BLaER1 treated with 17β-estradiol and CSF1 and Interleukin-3, amounts not matched to agents 10 nM and 100 nM (cell line): ENCODE results near the gene IGLL5.
A peak's percentile ranks its signal among the peaks of the same experiment; 100 is the strongest.
"Not testable (repeated sequence)": the region's sequence is repeated elsewhere in the genome, so short reads cannot be mapped to it uniquely, and the experiment has no call there.

ENCODE experiments used
- H3K27ac ChIP-seq, 11 experiments: shearing (Covaris generic); formaldehyde crosslinking; 2 replicates each; pipeline ENCODE4 v1.8.1; 2022
- H3K27me3 ChIP-seq, 11 experiments: shearing (Covaris generic); formaldehyde crosslinking; 2 replicates each; pipeline ENCODE4 v1.8.1; 2022
- H3K36me3 ChIP-seq, 11 experiments: shearing (Covaris generic); formaldehyde crosslinking; 2 replicates each; pipeline ENCODE4 v1.8.1; 2022
- H3K4me1 ChIP-seq, 10 experiments: shearing (Covaris generic); formaldehyde crosslinking; 2 replicates each; pipeline ENCODE4 v1.8.1; 2022
- H3K4me2 ChIP-seq, 11 experiments: shearing (Covaris generic); formaldehyde crosslinking; 2 replicates each; pipeline ENCODE4 v1.8.1; 2022
- H3K4me3 ChIP-seq, 10 experiments: shearing (Covaris generic); formaldehyde crosslinking; 2 replicates each; pipeline ENCODE4 v1.8.1; 2022
- H3K9ac ChIP-seq, 11 experiments: shearing (Covaris generic); formaldehyde crosslinking; 2 replicates each; pipeline ENCODE4 v1.8.1; 2022
- H3K9me3 ChIP-seq, 11 experiments: shearing (Covaris generic); formaldehyde crosslinking; replicated peaks in 1 of 11; 2 replicates each; pipeline ENCODE4 v1.8.1; 2022
- H4K20me1 ChIP-seq, 11 experiments: shearing (Covaris generic); formaldehyde crosslinking; 2 replicates each; pipeline ENCODE4 v1.8.1; 2022
- Cebpa-rat ChIP-seq, 11 experiments: shearing (Covaris generic); IDR thresholded peaks; 2 replicates each; pipeline ENCODE4 v1.8.1; 2022

IGLL5 gene

GRCh38 chr22:22897947-22898346, 10.3 kb downstream of the IGLL5 start:
- Histone ChIP-seq H3K36me3 (peaks cover 0 to 34% (median 0%) of the 10 kb centered on the region in 11 experiments; a peak in 5 of 22 replicates), H3K9ac (no peak overlapping the region), H3K27ac (peak overlapping the region in 2 of 11 experiments; percentile 13 to 17; a peak in 2 of 22 replicates), H3K4me3 (no peak overlapping the region), H3K4me1 (peaks cover 50 to 97% (median 96%) of the 10 kb centered on the region in 10 experiments), H3K9me3 (no peaks in the 10 kb centered on the region), H3K27me3 (0 out of 22 replicates have a peak, but pooled peaks cover 0 to 7% (median 0%) of the 10 kb centered on the region in 11 experiments), H3K4me2 (peak overlapping the region in 10 of 11 experiments; percentile 23 to 98 (median 90); a peak in 17 of 22 replicates), H4K20me1 (peaks cover 0 to 66% (median 0%) of the 10 kb centered on the region in 11 experiments; a peak in 5 of 22 replicates)
- TF ChIP-seq Cebpa-rat (IDR thresholded peaks at IDR 0.05): no peak

GRCh38 chr22:22898411-22898950, 10.9 kb downstream of the IGLL5 start:
- H3K9ac ChIP-seq, H3K4me3 ChIP-seq, H3K9me3 ChIP-seq, H3K27me3 ChIP-seq: not testable (repeated sequence)
- Histone ChIP-seq H3K27ac (peak overlapping the region in 3 of 11 experiments; percentile 43 to 67 (median 47); a peak in 3 of 22 replicates), H3K4me2 (peak overlapping the region; percentile 23 to 98 (median 90); a peak in 19 of 22 replicates), H4K20me1 (peaks cover 0 to 66% (median 0%) of the 10 kb centered on the region in 11 experiments; a peak in 5 of 22 replicates), H3K4me1 (peaks cover 51 to 97% (median 96%) of the 10 kb centered on the region in 10 experiments), H3K36me3 (peaks cover 0 to 34% (median 0%) of the 10 kb centered on the region in 11 experiments; a peak in 5 of 22 replicates)

- peak overlapping the region in 6 of 11 experiments; percentile 14 to 67 (median 27); a peak in 7 of 22 replicates for H3K27ac ChIP-seq
These were observed 11.9 kb downstream of the IGLL5 start for GRCh38 chr22:22899342-22900080.

GRCh38 chr22:22900527-22901205, 13.1 kb downstream of the IGLL5 start:
- Histone ChIP-seq H3K4me1 (peaks cover 42 to 94% (median 92%) of the 10 kb centered on the region in 10 experiments), H3K36me3 (peaks cover 0 to 26% (median 0%) of the 10 kb centered on the region in 11 experiments; a peak in 5 of 22 replicates), H3K4me3 (peak overlapping the region in 1 of 10 experiments; percentile 8; a peak in 1 of 20 replicates), H3K9ac (peak overlapping the region in 4 of 11 experiments; percentile 43 to 55 (median 54); a peak in 3 of 22 replicates), H3K27ac (peak overlapping the region in 4 of 11 experiments; percentile 41 to 67 (median 44); a peak in 6 of 22 replicates), H4K20me1 (peaks cover 0 to 50% (median 0%) of the 10 kb centered on the region in 11 experiments; a peak in 5 of 22 replicates), H3K4me2 (peak overlapping the region in 9 of 11 experiments; percentile 29 to 75 (median 69); a peak in 15 of 22 replicates)
- H3K27me3 ChIP-seq, H3K9me3 ChIP-seq: not testable (repeated sequence)

More at GRCh38 chr22:22899342-22900080, 11.9 kb downstream of the IGLL5 start:
- H3K4me3 ChIP-seq, H3K9me3 ChIP-seq, H3K27me3 ChIP-seq: not testable (repeated sequence)
- H4K20me1 ChIP-seq: peaks cover 0 to 61% (median 0%) of the 10 kb centered on the region in 11 experiments; a peak in 5 of 22 replicates
- peak overlapping the region in 3 of 11 experiments; percentile 39 to 52 (median 41); a peak in 6 of 22 replicates for H3K9ac ChIP-seq
- peaks cover 0 to 34% (median 0%) of the 10 kb centered on the region in 11 experiments; a peak in 5 of 22 replicates for H3K36me3 ChIP-seq
- H3K4me2 ChIP-seq: peak overlapping the region; percentile 17 to 98 (median 90); a peak in 19 of 22 replicates
- peaks cover 51 to 97% (median 96%) of the 10 kb centered on the region in 10 experiments for H3K4me1 ChIP-seq

- H3K4me3 ChIP-seq: peak overlapping the region in 1 of 10 experiments; percentile 11; a peak in 1 of 20 replicates
- 0 out of 22 replicates have a peak, but pooled peaks cover 0 to 7% (median 0%) of the 10 kb centered on the region in 11 experiments for H3K27me3 ChIP-seq
- no peak for TF ChIP-seq Cebpa-rat (IDR thresholded peaks at IDR 0.05)
- peaks cover 41 to 85% (median 82%) of the 10 kb centered on the region in 10 experiments for H3K4me1 ChIP-seq
- peaks cover 0 to 16% (median 0%) of the 10 kb centered on the region in 11 experiments; a peak in 1 of 22 replicates for H3K36me3 ChIP-seq
- H4K20me1 ChIP-seq: peaks cover 0 to 40% (median 0%) of the 10 kb centered on the region in 11 experiments; a peak in 5 of 22 replicates
- no peaks in the 10 kb centered on the region for H3K9me3 ChIP-seq
- peak overlapping the region in 4 of 11 experiments; percentile 9 to 43 (median 20); a peak in 5 of 22 replicates for H3K9ac ChIP-seq
- H3K27ac ChIP-seq: peak overlapping the region in 6 of 11 experiments; percentile 3 to 71 (median 34); a peak in 8 of 22 replicates
- H3K4me2 ChIP-seq: peak overlapping the region; percentile 36 to 75 (median 69)
These were observed 14.1 kb downstream of the IGLL5 start for GRCh38 chr22:22901578-22902218.

GRCh38 chr22:22902247-22903001, 14.8 kb downstream of the IGLL5 start:
- Histone ChIP-seq H3K9ac (peak overlapping the region in 4 of 11 experiments; percentile 14 to 43 (median 33); a peak in 7 of 22 replicates), H3K27ac (peak overlapping the region in 6 of 11 experiments; percentile 5 to 71 (median 35); a peak in 12 of 22 replicates), H3K4me2 (peak overlapping the region; percentile 36 to 75 (median 69)), H3K27me3 (0 out of 22 replicates have a peak, but pooled peaks cover 0 to 7% (median 0%) of the 10 kb centered on the region in 11 experiments), H4K20me1 (peaks cover 0 to 32% (median 0%) of the 10 kb centered on the region in 11 experiments; a peak in 5 of 22 replicates), H3K36me3 (peaks cover 0 to 9% (median 0%) of the 10 kb centered on the region in 11 experiments; a peak in 1 of 22 replicates), H3K9me3 (no peaks in the 10 kb centered on the region), H3K4me1 (peaks cover 41 to 84% (median 77%) of the 10 kb centered on the region in 10 experiments), H3K4me3 (no peak overlapping the region; a peak in 1 of 20 replicates)
- no peak for TF ChIP-seq Cebpa-rat (IDR thresholded peaks at IDR 0.05)

- Histone ChIP-seq H3K27ac (peak overlapping the region in 2 of 11 experiments; percentile 15 to 71; a peak in 4 of 22 replicates), H4K20me1 (peaks cover 0 to 26% (median 0%) of the 10 kb centered on the region in 11 experiments; a peak in 5 of 22 replicates), H3K9me3 (no peaks in the 10 kb centered on the region), H3K4me3 (no peak overlapping the region), H3K36me3 (peaks cover 0 to 7% (median 0%) of the 10 kb centered on the region in 11 experiments; a peak in 1 of 22 replicates), H3K27me3 (0 out of 22 replicates have a peak, but pooled peaks cover 0 to 7% (median 0%) of the 10 kb centered on the region in 11 experiments), H3K4me2 (peak overlapping the region; percentile 36 to 75 (median 69)), H3K9ac (0 out of 22 replicates have a peak overlapping the region, but pooled peaks of 2 of the 11 experiments have one; percentile 2 to 16), H3K4me1 (peaks cover 36 to 83% (median 69%) of the 10 kb centered on the region in 10 experiments)
- TF ChIP-seq Cebpa-rat (IDR thresholded peaks at IDR 0.05): no peak
These were observed 15.8 kb downstream of the IGLL5 start for GRCh38 chr22:22903355-22903777.

GRCh38 chr22:22903781-22904192, 16.2 kb downstream of the IGLL5 start:
- H3K4me3 ChIP-seq, H3K27me3 ChIP-seq, H3K36me3 ChIP-seq, H3K9me3 ChIP-seq: not testable (repeated sequence)
- Histone ChIP-seq H4K20me1 (peaks cover 0 to 25% (median 0%) of the 10 kb centered on the region in 11 experiments; a peak in 5 of 22 replicates), H3K4me2 (peak overlapping the region; percentile 36 to 75 (median 69)), H3K9ac (peak overlapping the region in 2 of 11 experiments; percentile 2 to 16; a peak in 1 of 22 replicates), H3K4me1 (peaks cover 33 to 81% (median 66%) of the 10 kb centered on the region in 10 experiments), H3K27ac (peak overlapping the region in 3 of 11 experiments; percentile 15 to 71 (median 24); a peak in 5 of 22 replicates)

GRCh38 chr22:22904736-22905135, 17.1 kb downstream of the IGLL5 start:
- H3K9ac ChIP-seq: 0 out of 22 replicates have a peak overlapping the region, but pooled peaks of 1 of the 11 experiments have one; percentile 2
- H3K27ac ChIP-seq: peak overlapping the region in 5 of 11 experiments; percentile 2 to 71 (median 34); a peak in 5 of 22 replicates
- not testable (repeated sequence) for H3K27me3 ChIP-seq, H3K4me3 ChIP-seq, H3K36me3 ChIP-seq, H3K9me3 ChIP-seq
- peaks cover 34 to 80% (median 65%) of the 10 kb centered on the region in 10 experiments for H3K4me1 ChIP-seq
- H4K20me1 ChIP-seq: peaks cover 0 to 25% (median 0%) of the 10 kb centered on the region in 11 experiments; a peak in 5 of 22 replicates
- peak overlapping the region in 10 of 11 experiments; percentile 20 to 75 (median 69); a peak in 19 of 22 replicates for H3K4me2 ChIP-seq

- H3K4me2 ChIP-seq, H3K9me3 ChIP-seq, H3K27me3 ChIP-seq, H3K36me3 ChIP-seq, H3K27ac ChIP-seq, H3K4me3 ChIP-seq, H3K9ac ChIP-seq: not testable (repeated sequence)
- Histone ChIP-seq H4K20me1 (peaks cover 0 to 25% (median 0%) of the 10 kb centered on the region in 11 experiments; a peak in 5 of 22 replicates), H3K4me1 (peaks cover 50 to 84% (median 69%) of the 10 kb centered on the region in 10 experiments)
These were observed 18.8 kb downstream of the IGLL5 start for GRCh38 chr22:22906391-22906790.
